Smooth muscle cell (in vitro differentiated cells): Measurements from ENCODE around the gene DUOXA2. TPM values are rescaled to one million over a fixed set of nuclear protein-coding genes. Genes with fewer than 3 reads are reported as not detected.

Source experiments
- DNase-seq: peaks from one replicate; lab custom pipeline; 2025; ENCODE audit not compliant: unreplicated experiment; lab: John Stamatoyannopoulos, UW
- H2AFZ ChIP-seq: fragments of 200-600 bp; sonication (generic); 2 replicates; pipeline ENCODE4 v1.6.0; 2016; ENCODE audit warnings: antibody characterized with exemption, low read depth, mild to moderate bottlenecking
- H3F3A ChIP-seq: fragments of 200-600 bp; sonication (generic); 2 replicates; pipeline ENCODE4 v1.6.0; 2017; ENCODE audit warnings: antibody characterized with exemption, low read depth
- H3K27ac ChIP-seq: fragments of 200-600 bp; sonication (generic); 2 replicates; pipeline ENCODE4 v1.5.1; 2016; ENCODE audit warnings: low read depth, mild to moderate bottlenecking
- H3K27me3 ChIP-seq: fragments of 200-600 bp; sonication (generic); 2 replicates; pipeline ENCODE4 v1.6.1; 2016; ENCODE audit warnings: low read depth, mild to moderate bottlenecking
- H3K36me3 ChIP-seq: fragments of 200-600 bp; sonication (generic); 2 replicates; pipeline ENCODE4 v1.5.1; 2016; ENCODE audit warnings: low read depth
- H3K4me1 ChIP-seq: fragments of 200-600 bp; sonication (generic); 2 replicates; pipeline ENCODE4 v1.5.1; 2016; ENCODE audit warnings: low read depth
- H3K4me2 ChIP-seq: fragments of 200-600 bp; sonication (generic); 2 replicates; pipeline ENCODE4 v1.6.0; 2016; ENCODE audit warnings: mild to moderate bottlenecking
- H3K4me3 ChIP-seq: fragments of 200-600 bp; sonication (generic); 2 replicates; pipeline ENCODE4 v1.5.1; 2016; ENCODE audit warnings: mild to moderate bottlenecking
- H3K79me2 ChIP-seq: fragments of 200-600 bp; sonication (generic); 2 replicates; pipeline ENCODE4 v1.6.0; 2016; ENCODE audit warnings: low read depth, mild to moderate bottlenecking
- H3K9ac ChIP-seq: fragments of 200-600 bp; sonication (generic); 2 replicates; pipeline ENCODE4 v1.6.0; 2016; ENCODE audit warnings: low read depth
- H3K9me3 ChIP-seq: fragments of 200-600 bp; sonication (generic); replicated peaks from 2 replicates; pipeline ENCODE4 v1.5.1; 2016; ENCODE audit warnings: low read depth
- H4K20me1 ChIP-seq: fragments of 200-600 bp; sonication (generic); 2 replicates; pipeline ENCODE4 v1.6.0; 2016; ENCODE audit warnings: low read depth
- WGBS: methylation state at CpG from one replicate; pipeline ENCODE4 v1.1.7; 2016; ENCODE audit warnings: low lambda C conversion rate; 5-methylcytosine and 5-hydroxymethylcytosine counted together
- polyA plus RNA-seq: library from polyadenylated mRNA; unstranded; fragments of >200 nt; fragmentation: Nextera tagmentation; extraction: Ambion mirVana; gene quantifications from 2 replicates; pipeline ENCODE4 v1.2.1, GENCODE V29; 2016
- total RNA-seq: library from RNA; depleted of rRNA; stranded (reverse); fragments of >200 nt; gene quantifications from 2 replicates; pipeline ENCODE4 v1.2.3, GENCODE V29; 2014
- TF ChIP-seq, protein P1 (sequence below): fragments of 200-600 bp; sonication (generic); IDR thresholded peaks from 2 replicates; pipeline ENCODE4 v1.5.1; 2017; ENCODE audit warnings: borderline replicate concordance, mild to moderate bottlenecking, antibody characterized with exemption; ENCODE audit not compliant: insufficient read depth, poor library complexity, severe bottlenecking

The DUOXA2 gene
- total and polyA plus RNA-seq, 2 experiments from 2014 or later: not detected

DNA sequence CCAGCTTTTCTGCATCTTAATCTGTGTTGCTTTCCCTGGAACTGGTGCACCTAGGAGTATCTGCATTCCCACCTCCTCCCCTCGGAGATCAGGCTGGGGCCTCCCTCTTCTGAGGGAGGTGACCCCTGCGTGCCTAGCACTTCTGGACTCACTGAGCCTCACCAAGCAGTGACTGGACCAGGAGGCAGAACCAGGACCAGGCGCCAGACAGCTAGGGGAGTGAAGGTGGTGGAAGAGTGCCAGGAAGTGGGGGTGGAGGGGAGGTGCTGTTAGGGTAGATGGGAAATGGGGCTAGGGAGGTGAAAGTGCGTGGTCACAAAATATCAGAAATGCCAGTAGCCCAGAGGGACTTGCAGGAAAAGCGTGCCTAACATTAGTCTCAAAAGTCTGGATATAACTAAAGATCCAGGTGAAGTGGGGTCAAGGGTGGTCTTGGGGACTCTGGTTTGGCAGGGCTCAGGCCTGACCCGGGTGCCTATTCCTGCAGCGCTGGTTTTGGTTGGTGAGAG is 1.2 kb downstream of the DUOXA2 start:
- no peak for DNase-seq
- Histone ChIP-seq H3K4me3 (no peak overlapping the region), H3F3A (no peaks in the 10 kb centered on the region), H3K9ac (no peak overlapping the region), H3K27me3 (peaks cover 71% of the 10 kb centered on the region), H3K36me3 (no peaks in the 10 kb centered on the region), H2AFZ (no peak overlapping the region), H3K4me2 (no peak overlapping the region), H4K20me1 (no peaks in the 10 kb centered on the region), H3K79me2 (no peaks in the 10 kb centered on the region), H3K9me3 (no peaks in the 10 kb centered on the region), H3K27ac (no peak overlapping the region), H3K4me1 (peaks cover 8% of the 10 kb centered on the region)
- WGBS: 71% methylated on average over 7 of the region's 7 CpGs
- TF ChIP-seq, protein P1, sequence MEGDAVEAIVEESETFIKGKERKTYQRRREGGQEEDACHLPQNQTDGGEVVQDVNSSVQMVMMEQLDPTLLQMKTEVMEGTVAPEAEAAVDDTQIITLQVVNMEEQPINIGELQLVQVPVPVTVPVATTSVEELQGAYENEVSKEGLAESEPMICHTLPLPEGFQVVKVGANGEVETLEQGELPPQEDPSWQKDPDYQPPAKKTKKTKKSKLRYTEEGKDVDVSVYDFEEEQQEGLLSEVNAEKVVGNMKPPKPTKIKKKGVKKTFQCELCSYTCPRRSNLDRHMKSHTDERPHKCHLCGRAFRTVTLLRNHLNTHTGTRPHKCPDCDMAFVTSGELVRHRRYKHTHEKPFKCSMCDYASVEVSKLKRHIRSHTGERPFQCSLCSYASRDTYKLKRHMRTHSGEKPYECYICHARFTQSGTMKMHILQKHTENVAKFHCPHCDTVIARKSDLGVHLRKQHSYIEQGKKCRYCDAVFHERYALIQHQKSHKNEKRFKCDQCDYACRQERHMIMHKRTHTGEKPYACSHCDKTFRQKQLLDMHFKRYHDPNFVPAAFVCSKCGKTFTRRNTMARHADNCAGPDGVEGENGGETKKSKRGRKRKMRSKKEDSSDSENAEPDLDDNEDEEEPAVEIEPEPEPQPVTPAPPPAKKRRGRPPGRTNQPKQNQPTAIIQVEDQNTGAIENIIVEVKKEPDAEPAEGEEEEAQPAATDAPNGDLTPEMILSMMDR: no peak

DNA sequence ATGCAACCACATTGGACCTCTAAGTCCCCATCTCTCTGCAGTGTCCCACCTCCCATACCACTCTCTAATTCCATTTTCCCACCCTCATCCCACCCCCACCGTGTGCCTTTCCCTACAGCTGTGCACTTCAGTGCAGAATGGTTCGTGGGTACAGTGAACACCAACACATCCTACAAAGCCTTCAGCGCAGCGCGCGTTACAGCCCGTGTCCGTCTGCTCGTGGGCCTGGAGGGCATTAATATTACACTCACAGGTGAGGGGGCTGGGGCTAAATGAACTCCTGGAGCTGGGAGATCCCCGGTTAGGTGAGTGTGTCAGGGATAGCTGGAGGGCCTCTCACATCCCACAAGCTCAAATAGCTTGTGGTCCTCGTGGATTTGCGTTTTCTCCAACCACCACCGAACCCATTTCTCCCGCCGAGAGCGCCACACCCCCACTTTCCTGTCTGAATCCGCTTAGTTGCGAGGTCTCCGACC is 1.9 kb downstream of the DUOXA2 start:
- H3K4me3 ChIP-seq: no peak overlapping the region
- no peaks in the 10 kb centered on the region for H3K9me3 ChIP-seq
- no peak overlapping the region for H2AFZ ChIP-seq
- H3K36me3 ChIP-seq: no peaks in the 10 kb centered on the region
- DNase-seq: no peak
- H3K27ac ChIP-seq: no peak overlapping the region
- peaks cover 8% of the 10 kb centered on the region for H3K4me1 ChIP-seq
- H3K4me2 ChIP-seq: no peak overlapping the region
- TF ChIP-seq, protein P1: no peak
- H4K20me1 ChIP-seq: no peaks in the 10 kb centered on the region
- WGBS: 61% methylated on average over 19 of the region's 19 CpGs
- no peaks in the 10 kb centered on the region for H3K79me2 ChIP-seq
- peaks cover 67% of the 10 kb centered on the region for H3K27me3 ChIP-seq
- H3K9ac ChIP-seq: no peak overlapping the region
- no peaks in the 10 kb centered on the region for H3F3A ChIP-seq

- 45% methylated on average over 65 of the region's 65 CpGs for WGBS
- H3F3A ChIP-seq: no peaks in the 10 kb centered on the region
- H3K9ac ChIP-seq: no peak overlapping the region
- peaks cover 61% of the 10 kb centered on the region for H3K27me3 ChIP-seq
- H2AFZ ChIP-seq: no peak overlapping the region
- no peak overlapping the region for H3K27ac ChIP-seq
- H3K4me1 ChIP-seq: peaks cover 8% of the 10 kb centered on the region
- H3K4me2 ChIP-seq: no peak overlapping the region
- no peaks in the 10 kb centered on the region for H4K20me1 ChIP-seq
- DNase-seq: no peak
- H3K9me3 ChIP-seq: no peaks in the 10 kb centered on the region
- H3K4me3 ChIP-seq: no peak overlapping the region
- H3K36me3 ChIP-seq: no peaks in the 10 kb centered on the region
- TF ChIP-seq, protein P1: no peak
- H3K79me2 ChIP-seq: no peaks in the 10 kb centered on the region
These were observed 2.6 kb downstream of the DUOXA2 start for GRCh38 chr15:45116482-45117307.
